ENCODE results near the gene SYTL4. TPM values are rescaled to one million over a fixed set of nuclear protein-coding genes. Genes with fewer than 3 reads are reported as not detected.

SYTL4 gene
- total and polyA plus RNA-seq, 8 donors = 4.5 to 27.7 (median 12.3) TPM

DNA sequence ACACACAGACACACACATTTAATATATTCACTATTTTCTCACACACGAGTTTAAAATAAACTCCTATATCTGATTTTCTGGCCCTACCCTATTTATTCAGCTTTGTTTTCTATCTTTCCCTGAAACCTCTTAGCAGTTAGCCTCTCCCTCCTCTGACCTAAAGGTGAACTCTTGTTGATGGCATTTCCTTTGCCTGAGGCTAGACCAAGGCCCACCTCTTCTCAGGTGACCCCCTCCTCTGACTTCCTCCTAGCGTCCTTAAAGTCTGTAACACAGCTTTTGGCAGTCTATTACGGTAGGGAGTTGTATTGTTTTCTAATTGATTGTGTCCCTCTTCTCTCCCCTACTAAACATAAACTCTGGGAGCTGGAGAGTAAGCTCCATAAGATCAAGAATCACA is 89.6 kb downstream of the SYTL4 start:
- TF ChIP-seq EP300 (IDR thresholded peaks at IDR 0.05) (no peak), POLR2A (IDR thresholded peaks at IDR 0.05) (no peak), POLR2AphosphoS5 (IDR thresholded peaks at IDR 0.05) (no peak)
- TF ChIP-seq, protein P1, sequence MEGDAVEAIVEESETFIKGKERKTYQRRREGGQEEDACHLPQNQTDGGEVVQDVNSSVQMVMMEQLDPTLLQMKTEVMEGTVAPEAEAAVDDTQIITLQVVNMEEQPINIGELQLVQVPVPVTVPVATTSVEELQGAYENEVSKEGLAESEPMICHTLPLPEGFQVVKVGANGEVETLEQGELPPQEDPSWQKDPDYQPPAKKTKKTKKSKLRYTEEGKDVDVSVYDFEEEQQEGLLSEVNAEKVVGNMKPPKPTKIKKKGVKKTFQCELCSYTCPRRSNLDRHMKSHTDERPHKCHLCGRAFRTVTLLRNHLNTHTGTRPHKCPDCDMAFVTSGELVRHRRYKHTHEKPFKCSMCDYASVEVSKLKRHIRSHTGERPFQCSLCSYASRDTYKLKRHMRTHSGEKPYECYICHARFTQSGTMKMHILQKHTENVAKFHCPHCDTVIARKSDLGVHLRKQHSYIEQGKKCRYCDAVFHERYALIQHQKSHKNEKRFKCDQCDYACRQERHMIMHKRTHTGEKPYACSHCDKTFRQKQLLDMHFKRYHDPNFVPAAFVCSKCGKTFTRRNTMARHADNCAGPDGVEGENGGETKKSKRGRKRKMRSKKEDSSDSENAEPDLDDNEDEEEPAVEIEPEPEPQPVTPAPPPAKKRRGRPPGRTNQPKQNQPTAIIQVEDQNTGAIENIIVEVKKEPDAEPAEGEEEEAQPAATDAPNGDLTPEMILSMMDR (IDR thresholded peaks at IDR 0.05) = no peak
- Histone ChIP-seq H3K36me3 (no peaks in the 10 kb centered on the region), H3K27me3 (no peaks in the 10 kb centered on the region), H3K4me3 (no peak overlapping the region), H3K27ac (no peak overlapping the region), H3K4me1 (peaks cover 0 to 6% (median 0%) of the 10 kb centered on the region in 4 donors), H3K9me3 (no peaks in the 10 kb centered on the region)
- DNase-seq = peak in 1 of 2 donors; percentile 42
- 27 to 45% (median 28%) methylated on average over 3 of the region's 3 CpGs for WGBS, 5 donors
- intact Hi-C loops (cut with DNase I; ENCODE audit: low total_unique reads) = no loop called here

DNA sequence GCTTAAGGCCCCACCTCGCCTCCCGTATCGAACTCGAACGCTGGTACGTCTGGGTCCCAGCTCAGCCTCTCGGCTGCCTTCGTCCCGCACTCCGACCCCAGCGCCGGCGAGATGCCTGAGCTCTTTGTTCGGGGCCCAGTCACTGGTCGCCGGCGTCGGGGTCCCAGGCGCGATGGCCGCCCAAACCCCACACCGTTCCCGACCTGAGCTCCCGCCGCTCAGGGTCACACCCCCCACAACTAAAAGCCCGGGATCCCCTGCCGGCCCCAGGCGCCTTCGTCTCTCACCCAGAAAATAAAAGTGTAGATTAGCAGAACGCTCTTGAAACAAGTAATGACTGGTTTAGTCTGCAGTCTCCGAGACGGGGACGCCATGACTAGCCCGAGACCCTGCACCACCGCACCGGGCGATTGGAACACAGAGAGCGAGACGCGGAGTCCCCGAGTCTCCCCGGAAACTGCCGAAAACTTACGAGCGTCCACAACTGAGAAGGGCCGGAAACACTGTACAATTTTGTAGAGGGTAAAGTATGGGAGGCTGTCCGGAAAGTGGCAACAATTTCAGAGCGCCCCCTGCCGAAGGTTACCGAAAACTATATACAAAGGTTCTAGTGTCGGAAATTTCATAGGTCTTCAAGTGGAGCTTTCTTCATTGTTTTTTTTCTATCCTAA is 95.5 kb downstream of the SYTL4 start, which contains the start of gene TSPAN6:
TSPAN6 (minus strand) TSS at position 486 of the 671 bp plus-strand sequence; CDS start at position 374, 112 bp downstream.
- H3K27ac ChIP-seq = peak within 1 kb of the TSS; percentile 42 to 73 (median 65)
- H3K4me1 ChIP-seq = peaks cover 0 to 9% (median 3%) of the 10 kb centered on the region in 4 donors
- intact Hi-C loops (cut with DNase I; ENCODE audit: low total_unique reads) = no loop called here
- H3K36me3 ChIP-seq = peaks cover 0 to 13% (median 6%) of the 10 kb centered on the region in 4 donors
- peak; percentile 77 to 94 for DNase-seq
- H3K27me3 ChIP-seq = peaks cover 0 to 4% (median 0%) of the 10 kb centered on the region in 3 donors
- peak within 1 kb of the TSS; percentile 46 to 59 (median 55) for H3K4me3 ChIP-seq
- 1 to 40% (median 9%) methylated on average over 24 to 51 of the region's 51 CpGs for WGBS, 5 donors
- TF ChIP-seq, protein P1 (IDR thresholded peaks at IDR 0.05) = peak in 5 of 7 experiments; percentile 7 to 39 (median 37)
- TF ChIP-seq EP300 (IDR thresholded peaks at IDR 0.05) (no peak), POLR2AphosphoS5 (IDR thresholded peaks at IDR 0.05) (peak in 2 of 3 donors; percentile 9 to 29)
- H3K9me3 ChIP-seq = no peaks in the 10 kb centered on the region

DNA sequence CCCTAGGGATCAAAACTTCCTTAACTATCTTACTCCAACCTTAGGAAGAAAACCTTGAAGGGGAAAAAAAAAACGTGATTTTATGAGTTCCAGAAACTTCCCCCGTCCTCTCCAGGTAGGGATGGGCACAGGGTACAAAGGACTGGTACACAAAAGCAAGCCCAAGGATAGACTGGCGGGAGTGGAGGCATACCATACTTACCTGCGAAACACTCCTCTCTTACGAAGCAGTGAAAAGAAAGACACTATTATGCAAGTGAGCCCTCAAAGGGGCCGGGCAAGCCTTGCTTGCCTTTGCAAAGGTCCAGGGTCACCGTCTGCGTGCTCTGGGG is 96.0 kb downstream of the SYTL4 start:
- no peak for DNase-seq
- H3K27me3 ChIP-seq = peaks cover 0 to 4% (median 0%) of the 10 kb centered on the region in 3 donors
- H3K4me1 ChIP-seq = peaks cover 0 to 9% (median 3%) of the 10 kb centered on the region in 4 donors
- peaks cover 0 to 13% (median 7%) of the 10 kb centered on the region in 4 donors for H3K36me3 ChIP-seq
- H3K27ac ChIP-seq = peak overlapping the region; percentile 42 to 73 (median 65)
- no peaks in the 10 kb centered on the region for H3K9me3 ChIP-seq
- WGBS, 5 donors = 9 to 37% (median 26%) methylated on average over 5 to 8 of the region's 8 CpGs
- intact Hi-C loops (cut with DNase I; ENCODE audit: low total_unique reads) = no loop called here
- TF ChIP-seq, protein P1 (IDR thresholded peaks at IDR 0.05) = no peak
- peak overlapping the region; percentile 46 to 59 (median 55) for H3K4me3 ChIP-seq

GRCh38 chrX:100635040-100635439 is 96.9 kb downstream of the SYTL4 start:
- WGBS, 5 donors = 40 to 58% (median 52%) methylated on average over 5 of the region's 5 CpGs
- no peak overlapping the region for H3K27ac ChIP-seq
- no peaks in the 10 kb centered on the region for H3K9me3 ChIP-seq
- no peak for TF ChIP-seq POLR2AphosphoS5 (IDR thresholded peaks at IDR 0.05)
- TF ChIP-seq EP300 (IDR thresholded peaks at IDR 0.05) = no peak
- TF ChIP-seq POLR2A (IDR thresholded peaks at IDR 0.05) = no peak
- TF ChIP-seq, protein P1 (IDR thresholded peaks at IDR 0.05) = no peak
- no peak for DNase-seq
- intact Hi-C loops (cut with DNase I; ENCODE audit: low total_unique reads) = no loop called here
- peaks cover 0 to 4% (median 0%) of the 10 kb centered on the region in 3 donors for H3K27me3 ChIP-seq
- H3K4me3 ChIP-seq = no peak overlapping the region
- H3K36me3 ChIP-seq = peaks cover 0 to 14% (median 10%) of the 10 kb centered on the region in 4 donors
- peaks cover 0 to 9% (median 3%) of the 10 kb centered on the region in 4 donors for H3K4me1 ChIP-seq

Data from stomach (tissue), 9 donors.